Thoracic aorta (tissue), 2 donors: ENCODE data around the gene HBG2. TPM values are rescaled to one million over a fixed set of nuclear protein-coding genes. Genes with fewer than 3 reads are reported as not detected.
"Not testable (repeated sequence)": the region's sequence is repeated elsewhere in the genome, so short reads cannot be mapped to it uniquely, and the experiment has no call there.

Source experiments
- ATAC-seq: fragments of 150-250 bp; one replicate; pipeline ENCODE4 v1.8.0; 2017; ENCODE audit warnings: low read depth; ENCODE audit not compliant: insufficient number of reproducible peaks, low FRiP score
- DNase-seq: peaks from one replicate; pipeline ENCODE4 v3.0.0-alpha.2; 2020; ENCODE audit warnings: low spot score
- H3K27ac ChIP-seq, 2 donors: fragments of 200-600 bp; sonication (generic); 1 replicate in 1 of 2; 2 replicates in 1 of 2; pipeline ENCODE4 v1.5.1; 2016; ENCODE audit warnings: mild to moderate bottlenecking in 2 of 2, moderate library complexity in 2 of 2
- H3K27me3 ChIP-seq: fragments of 200-600 bp; sonication (generic); replicated peaks from 2 replicates; pipeline ENCODE4 v1.6.0; 2016; ENCODE audit warnings: mild to moderate bottlenecking; ENCODE audit not compliant: insufficient read depth
- H3K36me3 ChIP-seq: fragments of 200-600 bp; sonication (generic); one replicate; pipeline ENCODE4 v1.5.1; 2016
- H3K4me1 ChIP-seq, 2 donors: fragments of 200-600 bp; sonication (generic); 1 replicate in 1 of 2; 2 replicates in 1 of 2; pipeline versions ENCODE4 v1.5.1 to v1.6.0; 2016; ENCODE audit warnings: low read depth in 2 of 2, mild to moderate bottlenecking in 1 of 2; ENCODE audit not compliant: control insufficient read depth in 1 of 2
- H3K4me3 ChIP-seq: fragments of 200-600 bp; sonication (generic); 2 replicates; pipeline ENCODE4 v1.5.1; 2016; ENCODE audit warnings: mild to moderate bottlenecking
- H3K9me3 ChIP-seq: fragments of 200-600 bp; sonication (generic); 2 replicates; pipeline ENCODE4 v1.5.1; 2016
- total RNA-seq, 2 donors: library from RNA; depleted of rRNA; stranded (reverse); fragments of >200 nt; gene quantifications; one replicate each; pipeline versions ENCODE4 v1.1.0 to v1.2.3, GENCODE V29; 2016
- TF ChIP-seq, protein P1 (sequence below): fragments of 200-600 bp; sonication (generic); IDR thresholded peaks from one replicate; pipeline ENCODE4 v1.5.1; 2019; ENCODE audit warnings: antibody characterized with exemption

The HBG2 gene
- total RNA-seq, 2 donors from 2014 or later, result not detected

GRCh38 chr11:5297721-5298323 is 43.2 kb upstream of the HBG2 start:
- no peak for ATAC-seq
- TF ChIP-seq, protein P1, sequence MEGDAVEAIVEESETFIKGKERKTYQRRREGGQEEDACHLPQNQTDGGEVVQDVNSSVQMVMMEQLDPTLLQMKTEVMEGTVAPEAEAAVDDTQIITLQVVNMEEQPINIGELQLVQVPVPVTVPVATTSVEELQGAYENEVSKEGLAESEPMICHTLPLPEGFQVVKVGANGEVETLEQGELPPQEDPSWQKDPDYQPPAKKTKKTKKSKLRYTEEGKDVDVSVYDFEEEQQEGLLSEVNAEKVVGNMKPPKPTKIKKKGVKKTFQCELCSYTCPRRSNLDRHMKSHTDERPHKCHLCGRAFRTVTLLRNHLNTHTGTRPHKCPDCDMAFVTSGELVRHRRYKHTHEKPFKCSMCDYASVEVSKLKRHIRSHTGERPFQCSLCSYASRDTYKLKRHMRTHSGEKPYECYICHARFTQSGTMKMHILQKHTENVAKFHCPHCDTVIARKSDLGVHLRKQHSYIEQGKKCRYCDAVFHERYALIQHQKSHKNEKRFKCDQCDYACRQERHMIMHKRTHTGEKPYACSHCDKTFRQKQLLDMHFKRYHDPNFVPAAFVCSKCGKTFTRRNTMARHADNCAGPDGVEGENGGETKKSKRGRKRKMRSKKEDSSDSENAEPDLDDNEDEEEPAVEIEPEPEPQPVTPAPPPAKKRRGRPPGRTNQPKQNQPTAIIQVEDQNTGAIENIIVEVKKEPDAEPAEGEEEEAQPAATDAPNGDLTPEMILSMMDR, result no peak
- H3K27ac ChIP-seq, result no peak overlapping the region
- no peak overlapping the region for H3K4me3 ChIP-seq
- H3K36me3 ChIP-seq, result no peaks in the 10 kb centered on the region
- no peak for DNase-seq
- H3K4me1 ChIP-seq, result no peaks in the 10 kb centered on the region
- H3K9me3 ChIP-seq, result no peaks in the 10 kb centered on the region
- H3K27me3 ChIP-seq, result no peaks in the 10 kb centered on the region

- not testable (repeated sequence) for H3K9me3 ChIP-seq
Measured at GRCh38 chr11:5294342-5294995, 39.9 kb upstream of the HBG2 start.

GRCh38 chr11:5293028-5293427 is 38.4 kb upstream of the HBG2 start:
- ATAC-seq, result no peak
- Histone ChIP-seq H3K27me3 (no peaks in the 10 kb centered on the region), H3K4me1 (no peaks in the 10 kb centered on the region), H3K27ac (no peak overlapping the region), H3K4me3 (no peak overlapping the region), H3K9me3 (no peaks in the 10 kb centered on the region), H3K36me3 (no peaks in the 10 kb centered on the region)
- no peak for DNase-seq
- TF ChIP-seq, protein P1, result no peak

More at GRCh38 chr11:5294342-5294995, 39.9 kb upstream of the HBG2 start:
- H3K4me1 ChIP-seq, H3K27me3 ChIP-seq, H3K36me3 ChIP-seq, H3K4me3 ChIP-seq, DNase-seq, ATAC-seq, H3K27ac ChIP-seq: not testable (repeated sequence)

GRCh38 chr11:5291207-5291838 is 36.7 kb upstream of the HBG2 start:
- no peaks in the 10 kb centered on the region for H3K9me3 ChIP-seq

GRCh38 chr11:5290106-5290505 is 35.5 kb upstream of the HBG2 start:
- Histone ChIP-seq H3K27ac (no peak overlapping the region), H3K4me1 (no peaks in the 10 kb centered on the region), H3K36me3 (no peaks in the 10 kb centered on the region), H3K27me3 (no peaks in the 10 kb centered on the region), H3K9me3 (no peaks in the 10 kb centered on the region), H3K4me3 (no peak overlapping the region)
- DNase-seq, result no peak
- no peak for ATAC-seq
- TF ChIP-seq, protein P1, result no peak

More at GRCh38 chr11:5291207-5291838, 36.7 kb upstream of the HBG2 start:
- H3K4me1 ChIP-seq, result no peaks in the 10 kb centered on the region
- ATAC-seq (no peak), DNase-seq (no peak)
- H3K4me3 ChIP-seq, result no peak overlapping the region
- TF ChIP-seq, protein P1, result no peak
- no peaks in the 10 kb centered on the region for H3K27me3 ChIP-seq
- H3K27ac ChIP-seq, result no peak overlapping the region
- H3K36me3 ChIP-seq, result no peaks in the 10 kb centered on the region
